Adipocyte (in vitro differentiated cells): ENCODE results near the gene AMFR.
"Not testable (repeated sequence)": the region's sequence is repeated elsewhere in the genome, so short reads cannot be mapped to it uniquely, and the experiment has no call there.

ENCODE experiments used
- DNase-seq: peaks from one replicate; pipeline ENCODE4 v3.0.0-alpha.2; 2015; ENCODE audit warnings: low read depth
- H3K27me3 ChIP-seq: replicated peaks from 2 replicates; pipeline ENCODE4 v1.7.0; 2013; ENCODE audit warnings: mild to moderate bottlenecking, low read length, moderate library complexity; ENCODE audit not compliant: control insufficient read depth, insufficient read depth
- H3K36me3 ChIP-seq: 2 replicates; pipeline ENCODE4 v1.7.0; 2013; ENCODE audit warnings: low read length, mild to moderate bottlenecking, moderate library complexity; ENCODE audit not compliant: control insufficient read depth, insufficient read depth, severe bottlenecking
- H3K4me1 ChIP-seq: 2 replicates; pipeline ENCODE4 v1.7.0; 2013; ENCODE audit warnings: mild to moderate bottlenecking, low read length, moderate library complexity; ENCODE audit not compliant: control insufficient read depth, insufficient read depth
- H3K4me3 ChIP-seq: 2 replicates; pipeline ENCODE4 v1.7.0; 2013; ENCODE audit warnings: mild to moderate bottlenecking, low read length, moderate library complexity
- H3K9ac ChIP-seq: 2 replicates; pipeline ENCODE4 v1.7.0; 2013; ENCODE audit warnings: mild to moderate bottlenecking, low read length, moderate library complexity
- H3K9me3 ChIP-seq: 2 replicates; pipeline ENCODE4 v1.7.0; 2013; ENCODE audit warnings: mild to moderate bottlenecking, low read length, moderate library complexity; ENCODE audit not compliant: control insufficient read depth

The AMFR gene

DNA sequence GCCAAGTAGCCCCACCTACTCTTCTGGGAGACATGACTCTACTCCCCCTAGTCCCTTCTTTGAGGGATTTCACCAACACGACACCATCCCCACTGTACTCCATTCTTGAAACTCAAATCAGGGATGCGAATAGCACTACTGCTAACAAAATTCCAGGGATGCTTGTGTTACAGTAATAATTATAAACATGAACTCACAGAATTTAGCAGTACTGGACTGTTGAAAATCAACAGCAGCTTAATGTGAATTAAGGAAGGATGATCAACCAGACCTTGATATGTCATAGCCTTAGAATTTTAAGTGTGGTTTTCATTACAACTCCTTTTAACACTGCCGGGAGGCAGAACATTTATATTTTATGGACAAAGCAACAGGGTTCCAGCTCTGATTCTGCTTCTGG lies 37.9 kb downstream of the AMFR start:
- Histone ChIP-seq H3K36me3 (peaks cover 68% of the 10 kb centered on the region), H3K4me3 (no peak overlapping the region), H3K4me1 (peaks cover 19% of the 10 kb centered on the region), H3K27me3 (no peaks in the 10 kb centered on the region), H3K9me3 (no peaks in the 10 kb centered on the region), H3K9ac (no peak overlapping the region)
- DNase-seq = peak; percentile 8

DNA sequence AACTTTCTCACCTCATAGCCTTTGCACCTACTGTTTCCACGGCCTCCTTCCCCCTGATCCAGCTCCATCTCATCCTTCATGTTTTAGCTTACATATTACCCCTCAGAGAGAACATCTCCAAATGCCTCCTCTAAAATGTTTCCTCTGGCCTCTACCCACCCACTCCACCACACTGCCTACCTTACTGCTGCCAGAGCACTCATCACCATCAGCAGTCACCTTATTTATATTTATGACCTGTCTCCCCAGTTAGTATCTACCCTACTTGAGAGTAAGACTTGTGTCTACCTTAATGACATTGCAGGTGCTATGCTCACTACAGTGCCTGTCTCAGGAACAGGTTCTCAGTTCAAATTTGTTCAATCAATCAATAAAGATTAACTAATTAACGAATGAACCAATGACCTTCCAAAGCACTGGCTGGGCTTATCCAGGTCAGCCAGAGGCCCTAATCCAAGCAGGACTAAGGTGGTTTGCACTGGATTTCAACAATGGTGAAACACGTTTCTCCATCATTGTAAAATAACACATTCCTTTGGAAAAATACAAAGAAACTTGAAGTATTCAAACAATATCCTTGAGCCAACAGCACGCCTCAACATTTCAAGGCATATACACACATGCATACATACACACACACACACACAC lies 41.1 kb downstream of the AMFR start:
- H3K36me3 ChIP-seq = peaks cover 85% of the 10 kb centered on the region
- H3K27me3 ChIP-seq = no peaks in the 10 kb centered on the region
- no peak for DNase-seq
- no peak overlapping the region for H3K4me3 ChIP-seq
- peaks cover 12% of the 10 kb centered on the region for H3K9me3 ChIP-seq
- no peak overlapping the region for H3K9ac ChIP-seq
- H3K4me1 ChIP-seq = peaks cover 10% of the 10 kb centered on the region

GRCh38 chr16:56382901-56383355 lies 42.4 kb downstream of the AMFR start:
- Histone ChIP-seq H3K4me3 (no peak overlapping the region), H3K4me1 (peaks cover 4% of the 10 kb centered on the region), H3K36me3 (peaks cover 87% of the 10 kb centered on the region), H3K27me3 (no peaks in the 10 kb centered on the region), H3K9ac (no peak overlapping the region), H3K9me3 (peaks cover 12% of the 10 kb centered on the region)
- peak; percentile 9 for DNase-seq

GRCh38 chr16:56382459-56382858 lies 42.9 kb downstream of the AMFR start:
- Histone ChIP-seq H3K27me3 (no peaks in the 10 kb centered on the region), H3K4me3 (no peak overlapping the region), H3K9ac (no peak overlapping the region), H3K9me3 (peaks cover 12% of the 10 kb centered on the region), H3K4me1 (peaks cover 4% of the 10 kb centered on the region), H3K36me3 (peaks cover 87% of the 10 kb centered on the region)
- DNase-seq = peak; percentile 60

DNA sequence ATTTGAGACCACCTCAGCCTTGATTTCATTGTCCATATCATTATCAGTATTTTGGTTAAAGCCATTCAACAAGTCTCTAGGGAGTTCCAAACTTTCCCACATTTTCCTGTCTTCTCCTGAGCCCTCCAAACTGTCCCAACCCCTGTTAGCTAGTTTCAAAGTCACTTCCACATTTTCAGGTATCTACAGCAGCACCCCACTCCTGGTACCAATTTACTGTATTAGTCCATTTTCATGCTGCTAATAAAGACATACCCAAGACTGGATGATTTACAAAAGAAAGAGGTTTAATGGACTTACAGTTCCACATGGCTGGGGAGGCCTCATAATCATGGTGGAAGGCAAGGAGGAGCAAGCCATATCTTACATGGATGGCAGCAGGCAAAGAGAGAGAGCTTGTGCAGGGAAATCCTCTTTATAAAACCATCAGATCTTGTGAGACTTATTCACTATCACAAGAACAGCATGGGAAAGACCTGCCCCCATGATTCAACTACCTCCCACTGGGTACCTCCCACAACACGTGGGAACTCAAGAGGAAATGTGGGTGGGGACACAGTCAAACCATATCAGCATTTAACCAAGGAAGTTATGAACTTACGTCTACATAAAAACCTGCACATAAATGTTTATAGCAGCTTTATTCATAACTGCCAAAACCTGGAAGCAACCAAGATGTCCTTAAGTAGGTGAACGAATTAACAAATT lies 44.4 kb downstream of the AMFR start:
- not testable (repeated sequence) for H3K4me1 ChIP-seq, H3K27me3 ChIP-seq, DNase-seq, H3K4me3 ChIP-seq, H3K9ac ChIP-seq
- peaks cover 12% of the 10 kb centered on the region for H3K9me3 ChIP-seq
- peaks cover 81% of the 10 kb centered on the region for H3K36me3 ChIP-seq

- Histone ChIP-seq H3K36me3 (peaks cover 74% of the 10 kb centered on the region), H3K9me3 (peaks cover 12% of the 10 kb centered on the region)
- H3K27me3 ChIP-seq, H3K4me1 ChIP-seq, H3K4me3 ChIP-seq, DNase-seq, H3K9ac ChIP-seq: not testable (repeated sequence)
Measured at GRCh38 chr16:56379044-56379443, 46.3 kb downstream of the AMFR start.

DNA sequence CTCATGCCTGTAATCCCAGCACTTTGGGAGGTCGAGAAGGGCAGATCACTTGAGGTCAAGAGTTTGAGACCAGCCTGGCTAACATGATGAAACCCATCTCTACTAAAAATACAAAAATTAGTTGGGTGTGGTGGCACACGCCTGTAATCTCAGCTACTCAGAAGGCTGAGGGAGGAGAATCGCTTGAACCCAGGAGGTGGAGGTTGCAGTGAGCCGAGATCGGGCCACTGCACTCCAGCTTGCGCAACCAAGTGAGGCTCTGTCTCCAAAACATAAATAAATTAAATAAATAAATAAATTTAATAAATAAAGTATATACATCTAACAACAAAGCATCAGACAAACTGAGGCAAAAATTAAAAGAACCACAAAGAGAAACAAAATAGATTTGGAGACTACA lies 49.6 kb downstream of the AMFR start:
- H3K36me3 ChIP-seq = peaks cover 56% of the 10 kb centered on the region
- DNase-seq, H3K9ac ChIP-seq, H3K4me1 ChIP-seq, H3K9me3 ChIP-seq, H3K27me3 ChIP-seq, H3K4me3 ChIP-seq: not testable (repeated sequence)

- H3K27me3 ChIP-seq = no peaks in the 10 kb centered on the region
- peak; percentile 13 for DNase-seq
Measured at GRCh38 chr16:56373003-56373402, 52.3 kb downstream of the AMFR start.

GRCh38 chr16:56372013-56372634 lies 53.2 kb downstream of the AMFR start:
- Histone ChIP-seq H3K9me3 (no peaks in the 10 kb centered on the region), H3K27me3 (no peaks in the 10 kb centered on the region), H3K4me1 (peaks cover 20% of the 10 kb centered on the region), H3K36me3 (peaks cover 45% of the 10 kb centered on the region), H3K9ac (no peak overlapping the region), H3K4me3 (no peak overlapping the region)
- no peak for DNase-seq

More at GRCh38 chr16:56373003-56373402, 52.3 kb downstream of the AMFR start:
- Histone ChIP-seq H3K4me3 (no peak overlapping the region), H3K9me3 (no peaks in the 10 kb centered on the region), H3K4me1 (peaks cover 20% of the 10 kb centered on the region), H3K9ac (no peak overlapping the region), H3K36me3 (peaks cover 45% of the 10 kb centered on the region)

GRCh38 chr16:56371660-56371937 lies 53.7 kb downstream of the AMFR start:
- no peaks in the 10 kb centered on the region for H3K9me3 ChIP-seq
- no peak overlapping the region for H3K9ac ChIP-seq
- H3K27me3 ChIP-seq = no peaks in the 10 kb centered on the region
- no peak overlapping the region for H3K4me3 ChIP-seq
- H3K4me1 ChIP-seq = peaks cover 20% of the 10 kb centered on the region
- no peak for DNase-seq
- peaks cover 51% of the 10 kb centered on the region for H3K36me3 ChIP-seq

- no peak overlapping the region for H3K4me3 ChIP-seq
- peak; percentile 73 for DNase-seq
Measured at GRCh38 chr16:56370875-56371659, 54.3 kb downstream of the AMFR start.

More at GRCh38 chr16:56370875-56371659, 54.3 kb downstream of the AMFR start:
- Histone ChIP-seq H3K4me1 (peaks cover 20% of the 10 kb centered on the region), H3K9me3 (no peaks in the 10 kb centered on the region), H3K36me3 (peaks cover 55% of the 10 kb centered on the region), H3K9ac (no peak overlapping the region), H3K27me3 (no peaks in the 10 kb centered on the region)
